ENCODE results near the gene PYCR2.
A peak's percentile ranks its signal among the peaks of the same experiment; 100 is the strongest.

The PYCR2 gene

GRCh38 chr1:225880636-225881035 is 43.4 kb downstream of the PYCR2 start:
- Histone ChIP-seq H3K4me3 (replicated peaks; ENCODE audit: insufficient read depth, low read length) (no peak overlapping the region), H3K27ac (replicated peaks) (peak overlapping the region; percentile 73), H3K27me3 (ENCODE audit: insufficient read depth, poor library complexity, severe bottlenecking) (no peaks in the 10 kb centered on the region)
- no peak for DNase-seq (ENCODE audit: low read depth in 1 of 2, low spot score in 1 of 2)
- TF ChIP-seq POLR2AphosphoS5 (IDR thresholded peaks at IDR 0.05; ENCODE audit: low read depth) = no peak
- TF ChIP-seq CTCF (IDR thresholded peaks at IDR 0.05; ENCODE audit: insufficient read depth, low read length) = no peak
- no peak for TF ChIP-seq REST (IDR thresholded peaks at IDR 0.05; ENCODE audit: insufficient replicate concordance, low read depth)
- TF ChIP-seq SPI1 (IDR thresholded peaks at IDR 0.05; ENCODE audit: borderline replicate concordance, low read depth) = no peak
- TF ChIP-seq GABPA (IDR thresholded peaks at IDR 0.05; ENCODE audit: low read depth) = no peak

GRCh38 chr1:225880222-225880588 is 43.8 kb downstream of the PYCR2 start:
- TF ChIP-seq SPI1 (IDR thresholded peaks at IDR 0.05; ENCODE audit: borderline replicate concordance, low read depth) (no peak), POLR2AphosphoS5 (IDR thresholded peaks at IDR 0.05; ENCODE audit: low read depth) (no peak), REST (IDR thresholded peaks at IDR 0.05; ENCODE audit: insufficient replicate concordance, low read depth) (peak; percentile 14)
- peak overlapping the region; percentile 73; the same call in 1 of the 2 replicates for H3K27ac ChIP-seq (replicated peaks)
- no peaks in the 10 kb centered on the region for H3K27me3 ChIP-seq (ENCODE audit: insufficient read depth, poor library complexity, severe bottlenecking)
- DNase-seq (ENCODE audit: low read depth in 1 of 2, low spot score in 1 of 2) = no peak
- no peak overlapping the region for H3K4me3 ChIP-seq (replicated peaks; ENCODE audit: insufficient read depth, low read length)

- peak in 1 of 2 experiments; percentile 46 for DNase-seq (ENCODE audit: low read depth in 1 of 2, low spot score in 1 of 2)
- H3K4me3 ChIP-seq (replicated peaks; ENCODE audit: insufficient read depth, low read length) = no peak overlapping the region
- TF ChIP-seq REST (IDR thresholded peaks at IDR 0.05; ENCODE audit: insufficient replicate concordance, low read depth) (no peak), SPI1 (IDR thresholded peaks at IDR 0.05; ENCODE audit: borderline replicate concordance, low read depth) (peak; percentile 25; the same call in 1 of the 2 replicates)
- no peaks in the 10 kb centered on the region for H3K27me3 ChIP-seq (ENCODE audit: insufficient read depth, poor library complexity, severe bottlenecking)
- H3K27ac ChIP-seq (replicated peaks) = no peak overlapping the region
Measured at GRCh38 chr1:225879521-225880221, 44.4 kb downstream of the PYCR2 start.

GRCh38 chr1:225878282-225878681 is 45.8 kb downstream of the PYCR2 start:
- TF ChIP-seq SPI1 (IDR thresholded peaks at IDR 0.05; ENCODE audit: borderline replicate concordance, low read depth) = peak; percentile 30; the same call in 1 of the 2 replicates
- no peak for TF ChIP-seq CTCF (IDR thresholded peaks at IDR 0.05; ENCODE audit: insufficient read depth, low read length)
- no peak for TF ChIP-seq POLR2AphosphoS5 (IDR thresholded peaks at IDR 0.05; ENCODE audit: low read depth)
- TF ChIP-seq GABPA (IDR thresholded peaks at IDR 0.05; ENCODE audit: low read depth) = no peak
- no peak for TF ChIP-seq REST (IDR thresholded peaks at IDR 0.05; ENCODE audit: insufficient replicate concordance, low read depth)
- Histone ChIP-seq H3K27me3 (ENCODE audit: insufficient read depth, poor library complexity, severe bottlenecking) (no peaks in the 10 kb centered on the region), H3K27ac (replicated peaks) (no peak overlapping the region), H3K4me3 (replicated peaks; ENCODE audit: insufficient read depth, low read length) (no peak overlapping the region)
- no peak for DNase-seq (ENCODE audit: low read depth in 1 of 2, low spot score in 1 of 2)
